BLaER1 (cell line): ENCODE measurements around the gene TUBGCP6.
"Not testable (repeated sequence)": the region's sequence is repeated elsewhere in the genome, so short reads cannot be mapped to it uniquely, and the experiment has no call there.

ENCODE experiments used
- H3K27ac ChIP-seq: shearing (Covaris generic); formaldehyde crosslinking; 2 replicates; pipeline ENCODE4 v1.8.1; 2022
- H3K27me3 ChIP-seq: shearing (Covaris generic); formaldehyde crosslinking; 2 replicates; pipeline ENCODE4 v1.8.1; 2022
- H3K36me3 ChIP-seq: shearing (Covaris generic); formaldehyde crosslinking; 2 replicates; pipeline ENCODE4 v1.8.1; 2022
- H3K4me1 ChIP-seq: shearing (Covaris generic); formaldehyde crosslinking; 2 replicates; pipeline ENCODE4 v1.8.1; 2022
- H3K4me2 ChIP-seq: shearing (Covaris generic); formaldehyde crosslinking; 2 replicates; pipeline ENCODE4 v1.8.1; 2022
- H3K4me3 ChIP-seq: shearing (Covaris generic); formaldehyde crosslinking; 2 replicates; pipeline ENCODE4 v1.8.1; 2022
- H3K9ac ChIP-seq: shearing (Covaris generic); formaldehyde crosslinking; 2 replicates; pipeline ENCODE4 v1.8.1; 2022
- H3K9me3 ChIP-seq: shearing (Covaris generic); formaldehyde crosslinking; 2 replicates; pipeline ENCODE4 v1.8.1; 2022
- H4K20me1 ChIP-seq: shearing (Covaris generic); formaldehyde crosslinking; 2 replicates; pipeline ENCODE4 v1.8.1; 2022
- Cebpa-rat ChIP-seq: shearing (Covaris generic); IDR thresholded peaks from 2 replicates; pipeline ENCODE4 v1.8.1; 2022

TUBGCP6 gene

GRCh38 chr22:50171965-50172421, 72.8 kb downstream of the TUBGCP6 start:
- TF ChIP-seq Cebpa-rat: no peak
- no peaks in the 10 kb centered on the region for H3K9me3 ChIP-seq
- H3K36me3 ChIP-seq: no peaks in the 10 kb centered on the region
- peaks cover 25% of the 10 kb centered on the region for H4K20me1 ChIP-seq
- peaks cover 53% of the 10 kb centered on the region for H3K27me3 ChIP-seq
- peak overlapping the region; percentile 83 for H3K4me2 ChIP-seq
- no peak overlapping the region for H3K27ac ChIP-seq
- H3K4me1 ChIP-seq: peaks cover 58% of the 10 kb centered on the region
- H3K4me3 ChIP-seq: no peak overlapping the region
- no peak overlapping the region for H3K9ac ChIP-seq

- H4K20me1 ChIP-seq: peaks cover 25% of the 10 kb centered on the region
- no peak for TF ChIP-seq Cebpa-rat
- H3K4me1 ChIP-seq: peaks cover 53% of the 10 kb centered on the region
- H3K36me3 ChIP-seq: no peaks in the 10 kb centered on the region
- H3K27ac ChIP-seq: no peak overlapping the region
- no peak overlapping the region for H3K4me3 ChIP-seq
- peak overlapping the region; percentile 83; the same call in 1 of the 2 replicates for H3K4me2 ChIP-seq
- H3K27me3 ChIP-seq: peaks cover 55% of the 10 kb centered on the region
- no peak overlapping the region for H3K9ac ChIP-seq
- no peaks in the 10 kb centered on the region for H3K9me3 ChIP-seq
Measured at GRCh38 chr22:50171319-50171964, 73.4 kb downstream of the TUBGCP6 start.

DNA sequence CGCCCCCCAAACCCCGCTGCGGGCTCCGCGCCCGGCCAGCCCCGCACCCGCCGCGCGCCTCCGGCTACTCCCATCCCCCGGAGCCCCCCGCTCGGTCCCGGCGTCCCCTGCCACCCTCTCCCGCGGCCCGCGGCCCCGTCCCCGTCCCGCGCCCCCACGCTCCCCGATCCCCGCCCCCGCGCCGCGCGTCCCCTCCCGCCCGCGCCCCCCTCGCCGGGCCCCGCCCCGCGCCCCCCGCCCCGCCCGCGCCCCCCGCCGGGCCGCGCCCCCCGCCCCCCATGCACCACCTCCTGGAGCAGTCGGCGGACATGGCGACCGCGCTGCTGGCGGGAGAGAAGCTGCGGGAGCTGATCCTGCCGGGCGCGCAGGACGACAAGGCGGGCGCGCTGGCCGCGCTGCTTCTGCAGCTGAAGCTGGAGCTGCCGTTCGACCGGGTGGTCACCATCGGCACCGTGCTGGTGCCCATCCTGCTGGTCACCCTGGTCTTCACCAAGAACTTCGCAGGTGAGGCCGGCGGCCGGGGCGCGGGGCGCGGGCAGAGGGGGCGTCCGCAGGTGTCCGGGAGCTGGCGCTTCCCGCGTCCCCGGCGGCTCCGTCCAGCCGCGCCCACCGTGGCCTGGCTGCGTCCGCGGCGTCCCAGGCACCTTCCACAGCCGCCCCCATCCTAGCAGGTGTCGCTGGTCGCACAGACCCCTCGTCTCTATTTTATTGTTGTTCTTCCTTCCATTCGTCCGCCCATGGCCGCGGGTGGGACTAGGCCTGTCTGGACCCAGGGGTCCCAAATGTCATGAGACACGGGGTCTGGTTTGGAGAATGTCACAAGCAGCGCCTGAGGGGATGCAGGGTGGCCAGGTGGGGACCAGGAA, 74.1 kb downstream of the TUBGCP6 start, which contains the start of gene PANX2:
TSS of gene PANX2 (plus strand) at position 279 of the 866 bp plus-strand sequence. CDS start at position 279, 0 bp downstream.
- H3K4me3 ChIP-seq: peak within 1 kb of the TSS; percentile 64
- H3K36me3 ChIP-seq: no peaks in the 10 kb centered on the region
- H3K9me3 ChIP-seq: peaks cover 8% of the 10 kb centered on the region; the same call in 1 of the 2 replicates
- no peak within 1 kb of the TSS for H3K27ac ChIP-seq
- peaks cover 45% of the 10 kb centered on the region for H3K4me1 ChIP-seq
- peak within 1 kb of the TSS; percentile 83 for H3K4me2 ChIP-seq
- H4K20me1 ChIP-seq: peaks cover 25% of the 10 kb centered on the region
- H3K27me3 ChIP-seq: peaks cover 55% of the 10 kb centered on the region
- TF ChIP-seq Cebpa-rat: no peak
- no peak within 1 kb of the TSS for H3K9ac ChIP-seq

GRCh38 chr22:50169774-50170341, 75.0 kb downstream of the TUBGCP6 start:
- peak overlapping the region; percentile 64 for H3K4me3 ChIP-seq
- peaks cover 8% of the 10 kb centered on the region; the same call in 1 of the 2 replicates for H3K9me3 ChIP-seq
- no peak overlapping the region for H3K9ac ChIP-seq
- peak overlapping the region; percentile 77 for H3K4me2 ChIP-seq
- peaks cover 25% of the 10 kb centered on the region for H4K20me1 ChIP-seq
- H3K36me3 ChIP-seq: no peaks in the 10 kb centered on the region
- H3K27me3 ChIP-seq: peaks cover 55% of the 10 kb centered on the region
- no peak overlapping the region for H3K27ac ChIP-seq
- peaks cover 42% of the 10 kb centered on the region for H3K4me1 ChIP-seq
- no peak for TF ChIP-seq Cebpa-rat

GRCh38 chr22:50169181-50169759, 75.6 kb downstream of the TUBGCP6 start:
- TF ChIP-seq Cebpa-rat: no peak
- Histone ChIP-seq H3K27me3 (peaks cover 55% of the 10 kb centered on the region), H3K4me2 (peak overlapping the region; percentile 77; the same call in 1 of the 2 replicates)

DNA sequence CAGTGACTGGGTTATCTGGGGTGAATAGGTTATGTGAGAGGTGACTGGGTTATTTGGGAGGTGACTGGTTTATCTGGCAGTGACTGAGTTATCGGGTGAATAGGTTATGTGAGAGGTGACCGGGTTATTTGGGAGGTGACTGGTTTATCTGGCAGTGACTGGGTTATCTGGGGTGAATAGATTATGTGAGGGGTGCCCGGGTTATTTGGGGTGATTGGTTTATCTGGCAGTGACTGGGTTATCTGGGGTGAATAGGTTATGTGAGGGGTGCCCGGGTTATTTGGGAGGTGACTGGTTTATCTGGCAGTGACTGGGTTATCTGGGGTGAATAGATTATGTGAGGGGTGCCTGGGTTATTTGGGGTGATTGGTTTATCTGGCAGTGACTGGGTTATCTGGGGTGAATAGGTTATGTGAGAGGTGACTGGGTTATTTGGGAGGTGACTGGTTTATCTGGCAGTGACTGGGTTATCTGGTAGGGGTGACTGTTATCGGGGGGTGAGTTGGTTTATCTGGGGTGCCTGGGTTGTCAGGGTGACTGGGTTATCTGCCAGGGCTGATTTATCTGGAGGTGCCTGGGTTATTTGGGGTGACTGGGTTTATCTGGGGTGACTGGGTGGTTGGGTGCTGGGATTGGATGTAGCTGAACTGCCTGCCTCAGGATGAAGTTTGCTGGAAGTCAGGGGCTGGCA, 76.2 kb downstream of the TUBGCP6 start:
- peaks cover 22% of the 10 kb centered on the region for H4K20me1 ChIP-seq
- H3K27me3 ChIP-seq: peaks cover 55% of the 10 kb centered on the region
- H3K27ac ChIP-seq, H3K4me2 ChIP-seq, H3K4me3 ChIP-seq, H3K9me3 ChIP-seq, H3K9ac ChIP-seq, H3K36me3 ChIP-seq: not testable (repeated sequence)
- H3K4me1 ChIP-seq: peaks cover 30% of the 10 kb centered on the region

More at GRCh38 chr22:50169181-50169759, 75.6 kb downstream of the TUBGCP6 start:
- H3K27ac ChIP-seq: no peak overlapping the region
- H3K36me3 ChIP-seq: no peaks in the 10 kb centered on the region
- peaks cover 8% of the 10 kb centered on the region; the same call in 1 of the 2 replicates for H3K9me3 ChIP-seq
- peaks cover 25% of the 10 kb centered on the region for H4K20me1 ChIP-seq
- H3K4me3 ChIP-seq: peak overlapping the region; percentile 64; the same call in 1 of the 2 replicates
- peaks cover 36% of the 10 kb centered on the region for H3K4me1 ChIP-seq
- H3K9ac ChIP-seq: no peak overlapping the region

- Histone ChIP-seq H4K20me1 (peaks cover 18% of the 10 kb centered on the region; the same call in 1 of the 2 replicates), H3K4me1 (peaks cover 24% of the 10 kb centered on the region), H3K4me3 (no peak overlapping the region), H3K36me3 (no peaks in the 10 kb centered on the region), H3K4me2 (no peak overlapping the region), H3K27me3 (peaks cover 55% of the 10 kb centered on the region), H3K27ac (no peak overlapping the region), H3K9me3 (peaks cover 8% of the 10 kb centered on the region; the same call in 1 of the 2 replicates), H3K9ac (no peak overlapping the region)
- no peak for TF ChIP-seq Cebpa-rat
Measured at GRCh38 chr22:50167689-50168489, 76.9 kb downstream of the TUBGCP6 start.
